GM23248 (cell line): Measurements from ENCODE around the gene TMEM95.

Experiments
- EZH2 ChIP-seq: fragments of 200-600 bp; sonication (generic); IDR thresholded peaks from 2 replicates; pipeline ENCODE4 v1.6.1; 2018; ENCODE audit warnings: antibody characterized with exemption, mild to moderate bottlenecking; ENCODE audit not compliant: insufficient read depth, poor library complexity, severe bottlenecking
- EZH2phosphoT487 ChIP-seq: fragments of 200-600 bp; sonication (generic); IDR thresholded peaks from 2 replicates; pipeline ENCODE4 v1.6.1; 2018; ENCODE audit warnings: antibody characterized with exemption, moderate library complexity, mild to moderate bottlenecking, low read depth; ENCODE audit not compliant: insufficient read depth

- no peak for TF ChIP-seq EZH2phosphoT487
- TF ChIP-seq EZH2: no peak
These were observed 27.9 kb upstream of the TMEM95 start for GRCh38 chr17:7327056-7327455.
